T-cell (primary cell): ENCODE data around the gene MAP2K3. TPM values are rescaled to one million over a fixed set of nuclear protein-coding genes. Genes with fewer than 3 reads are reported as not detected.

Experiments used
- ATAC-seq, 4 experiments: fragments of 200-7000 bp in 3 of 4; fragments of 150-1000 bp in 1 of 4; cut with Tn5 transposase; replicated peaks in 1 of 4; 1 replicate in 3 of 4; 2 replicates in 1 of 4; pipeline ENCODE4 v1.10.0; 2021; ENCODE audit warnings: moderate library complexity in 3 of 4, mild to moderate bottlenecking in 2 of 4, moderate number of reproducible peaks in 1 of 4
- CTCF ChIA-PET, 2 donors: fragments of 300-600 bp; sonication (Branson Sonifier 250); formaldehyde crosslinking; loops; one replicate each; lab custom pipeline; 2022; ENCODE audit warnings: antibody characterized with exemption in 2 of 2; lab: Charles Lee
- POLR2A ChIA-PET, 2 donors: fragments of 300-600 bp; sonication (Branson Sonifier 250); formaldehyde crosslinking; loops; one replicate each; lab custom pipeline; 2022; ENCODE audit warnings: antibody characterized with exemption in 2 of 2; lab: Charles Lee
- DNase-seq, 35 experiments: peaks; one replicate each; pipeline versions ENCODE4 v3.0.0 to v3.0.0-alpha.2; 2013 to 2023
- H3K27ac ChIP-seq: one replicate; pipeline ENCODE4 v1.5.1; 2013; ENCODE audit warnings: low read length
- H3K27me3 ChIP-seq, 2 experiments: replicated peaks in 1 of 2; 1 replicate in 1 of 2; 2 replicates in 1 of 2; pipeline versions ENCODE4 v1.6.1 to v1.7.0; 2013; ENCODE audit warnings: low read length in 1 of 2, mixed read lengths in 1 of 2; ENCODE audit not compliant: control insufficient read depth in 2 of 2, insufficient read depth in 2 of 2; ENCODE audit errors: extremely low read depth in 1 of 2
- H3K36me3 ChIP-seq, 2 donors: 1 replicate in 1 of 2; 2 replicates in 1 of 2; pipeline versions ENCODE4 v1.6.1 to v1.7.0; 2013; ENCODE audit warnings: low read length in 1 of 2; ENCODE audit not compliant: control insufficient read depth in 2 of 2, insufficient read depth in 1 of 2; ENCODE audit errors: extremely low read depth in 1 of 2
- H3K4me1 ChIP-seq, 2 experiments: 1 replicate in 1 of 2; 2 replicates in 1 of 2; pipeline versions ENCODE4 v1.6.1 to v1.7.0; 2013; ENCODE audit warnings: low read length in 2 of 2, mixed read lengths in 1 of 2; ENCODE audit not compliant: insufficient read depth in 2 of 2, control insufficient read depth in 1 of 2; ENCODE audit errors: extremely low read depth in 1 of 2
- H3K4me3 ChIP-seq, 2 donors: 1 replicate in 1 of 2; 2 replicates in 1 of 2; pipeline versions ENCODE4 v1.5.1 to v1.7.0; 2013; ENCODE audit warnings: mild to moderate bottlenecking in 2 of 2, low read length in 1 of 2, moderate library complexity in 1 of 2; ENCODE audit not compliant: control insufficient read depth in 1 of 2; ENCODE audit errors: extremely low read depth in 1 of 2
- H3K9me3 ChIP-seq: 2 replicates; pipeline ENCODE4 v1.7.0; 2013
- H3K27ac Mint-ChIP-seq, 2 donors: one replicate each; pipeline ENCODE4 v1.8.0; 2020 to 2021; ENCODE audit warnings: mild to moderate bottlenecking in 2 of 2, mixed read lengths in 2 of 2
- H3K27me3 Mint-ChIP-seq, 2 donors: one replicate each; pipeline ENCODE4 v1.8.0; 2021 to 2022; ENCODE audit warnings: mixed read lengths in 2 of 2
- H3K36me3 Mint-ChIP-seq: one replicate; pipeline ENCODE4 v1.8.0; 2021; ENCODE audit warnings: mixed read lengths
- H3K4me1 Mint-ChIP-seq, 3 donors: one replicate each; pipeline ENCODE4 v1.8.0; 2020 to 2022; ENCODE audit warnings: mixed read lengths in 3 of 3, mild to moderate bottlenecking in 1 of 3
- H3K4me3 Mint-ChIP-seq, 3 donors: one replicate each; pipeline ENCODE4 v1.8.0; 2020 to 2022; ENCODE audit warnings: mild to moderate bottlenecking in 3 of 3, mixed read lengths in 3 of 3, moderate library complexity in 3 of 3
- H3K9me3 Mint-ChIP-seq, 3 donors: one replicate each; pipeline ENCODE4 v1.8.0; 2020 to 2022; ENCODE audit warnings: mixed read lengths in 3 of 3
- WGBS: methylation state at CpG from one replicate; pipeline ENCODE4 v1.1.5; 2013; ENCODE audit warnings: missing lambda C conversion rate; ENCODE audit not compliant: insufficient coverage; 5-methylcytosine and 5-hydroxymethylcytosine counted together
- total RNA-seq, 35 experiments: library from RNA in 6 of 35; stranded (reverse) in 6 of 35; fragments of 120-200 nt in 1 of 35; gene quantifications; one replicate each; pipeline versions ENCODE4 v1.2.1 to v1.2.4 and lab custom pipeline; 2013 to 2026

MAP2K3 gene
- total RNA-seq, 5 donors from 2014 or later (not counting 1 experiment from before 2014, with no cell fraction given) = 36.9 to 61.3 (median 57.1) TPM

- CTCF ChIA-PET = interaction anchor here in 1 of 2 donors (0.6 kb wide), 1 partner anchor 12 kb away, joined by 3 read pairs; no protein-coding TSS in a partner anchor
- peaks cover 30 to 66% of the 10 kb centered on the region in 2 donors for H3K36me3 ChIP-seq
These were observed 15.6 kb downstream of the MAP2K3 start for GRCh38 chr17:21299981-21300600.

GRCh38 chr17:21300601-21301571, 16.4 kb downstream of the MAP2K3 start:
- ChIA-PET POLR2A (no interaction called here), CTCF (interaction anchor here in 1 of 2 donors (1.2 kb wide), 1 partner anchor 21 kb away, joined by 3 read pairs; no protein-coding TSS in a partner anchor)
- H3K36me3 ChIP-seq = peaks cover 30 to 68% of the 10 kb centered on the region in 2 donors
- H3K4me3 ChIP-seq = no peak overlapping the region
- H3K4me1 ChIP-seq = peaks cover 0 to 3% of the 10 kb centered on the region in 2 experiments
- H3K9me3 ChIP-seq = no peaks in the 10 kb centered on the region
- no peak overlapping the region for H3K27ac Mint-ChIP-seq
- peaks cover 0 to 5% (median 4%) of the 10 kb centered on the region in 3 donors for H3K9me3 Mint-ChIP-seq
- no peak for DNase-seq
- H3K36me3 Mint-ChIP-seq = peaks cover 21% of the 10 kb centered on the region
- peaks cover 0 to 4% (median 4%) of the 10 kb centered on the region in 3 donors for H3K4me1 Mint-ChIP-seq
- no peaks in the 10 kb centered on the region for H3K27me3 ChIP-seq
- no peak overlapping the region for H3K4me3 Mint-ChIP-seq
- no peak for ATAC-seq
- 76% methylated on average over 31 of the region's 31 CpGs for WGBS
- H3K27me3 Mint-ChIP-seq = no peaks in the 10 kb centered on the region
- no peak overlapping the region for H3K27ac ChIP-seq

More at GRCh38 chr17:21299981-21300600, 15.6 kb downstream of the MAP2K3 start:
- Mint-ChIP-seq H3K4me1 (peaks cover 2 to 7% (median 4%) of the 10 kb centered on the region in 3 donors), H3K36me3 (peaks cover 16% of the 10 kb centered on the region), H3K9me3 (peaks cover 0 to 5% (median 4%) of the 10 kb centered on the region in 3 donors), H3K4me3 (no peak overlapping the region), H3K27me3 (no peaks in the 10 kb centered on the region), H3K27ac (no peak overlapping the region)
- Histone ChIP-seq H3K9me3 (no peaks in the 10 kb centered on the region), H3K27ac (no peak overlapping the region), H3K4me1 (peaks cover 0 to 9% of the 10 kb centered on the region in 2 experiments), H3K27me3 (no peaks in the 10 kb centered on the region), H3K4me3 (no peak overlapping the region)
- 48% methylated on average over 7 of the region's 7 CpGs for WGBS
- DNase-seq = no peak
- POLR2A ChIA-PET = no interaction called here
- ATAC-seq = no peak

- H3K27ac Mint-ChIP-seq = no peak overlapping the region
These were observed 17.4 kb downstream of the MAP2K3 start for GRCh38 chr17:21301593-21302550.

GRCh38 chr17:21302711-21303425, 18.4 kb downstream of the MAP2K3 start:
- H3K27me3 Mint-ChIP-seq = no peaks in the 10 kb centered on the region
- Histone ChIP-seq H3K27ac (no peak overlapping the region), H3K4me3 (no peak overlapping the region), H3K4me1 (no peaks in the 10 kb centered on the region), H3K27me3 (no peaks in the 10 kb centered on the region), H3K36me3 (peaks cover 30 to 72% of the 10 kb centered on the region in 2 donors), H3K9me3 (no peaks in the 10 kb centered on the region)
- ChIA-PET CTCF (no interaction called here), POLR2A (no interaction called here)
- peaks cover 0 to 5% (median 4%) of the 10 kb centered on the region in 3 donors for H3K9me3 Mint-ChIP-seq
- H3K27ac Mint-ChIP-seq = no peak overlapping the region
- WGBS = 73% methylated on average over 17 of the region's 21 CpGs
- no peaks in the 10 kb centered on the region for H3K4me1 Mint-ChIP-seq
- ATAC-seq (no peak), DNase-seq (no peak)
- H3K4me3 Mint-ChIP-seq = no peak overlapping the region
- peaks cover 25% of the 10 kb centered on the region for H3K36me3 Mint-ChIP-seq

More at GRCh38 chr17:21301593-21302550, 17.4 kb downstream of the MAP2K3 start:
- Histone ChIP-seq H3K4me1 (peaks cover 0 to 2% of the 10 kb centered on the region in 2 experiments), H3K4me3 (no peak overlapping the region), H3K27ac (no peak overlapping the region), H3K27me3 (no peaks in the 10 kb centered on the region), H3K9me3 (no peaks in the 10 kb centered on the region), H3K36me3 (peaks cover 30 to 72% of the 10 kb centered on the region in 2 donors)
- Mint-ChIP-seq H3K36me3 (peaks cover 21% of the 10 kb centered on the region), H3K4me3 (no peak overlapping the region), H3K9me3 (peaks cover 0 to 5% (median 4%) of the 10 kb centered on the region in 3 donors), H3K4me1 (no peaks in the 10 kb centered on the region), H3K27me3 (no peaks in the 10 kb centered on the region)
- WGBS = 82% methylated on average over 19 of the region's 19 CpGs
- ChIA-PET POLR2A (no interaction called here), CTCF (interaction anchor here (0.5 to 1.2 kb wide), 2 partner anchors 22 to 1170 kb away, joined by 3 to 7 read pairs; no protein-coding TSS in a partner anchor)
- DNase-seq (no peak), ATAC-seq (no peak)

- Mint-ChIP-seq H3K4me3 (no peak overlapping the region), H3K36me3 (peaks cover 30% of the 10 kb centered on the region), H3K27me3 (no peaks in the 10 kb centered on the region), H3K9me3 (peaks cover 0 to 5% (median 4%) of the 10 kb centered on the region in 3 donors), H3K27ac (no peak overlapping the region), H3K4me1 (no peaks in the 10 kb centered on the region)
- ChIA-PET POLR2A (no interaction called here), CTCF (no interaction called here)
- H3K9me3 ChIP-seq = no peaks in the 10 kb centered on the region
- H3K4me1 ChIP-seq = no peaks in the 10 kb centered on the region
- ATAC-seq (no peak), DNase-seq (no peak)
- H3K36me3 ChIP-seq = peaks cover 24 to 68% of the 10 kb centered on the region in 2 donors
- no peaks in the 10 kb centered on the region for H3K27me3 ChIP-seq
- H3K27ac ChIP-seq = no peak overlapping the region
- WGBS = 90% methylated on average over 8 of the region's 8 CpGs
- H3K4me3 ChIP-seq = no peak overlapping the region
These were observed 19.0 kb downstream of the MAP2K3 start for GRCh38 chr17:21303441-21304065.
